Suprapubic skin (tissue), 4 donors: ENCODE data around the gene RDH14.

Experiments used
- EP300 ChIP-seq: sonication (generic); formaldehyde crosslinking; IDR thresholded peaks from one replicate; pipeline ENCODE4 v1.6.1; 2017; ENCODE audit warnings: antibody characterized with exemption
- POLR2A ChIP-seq, 2 donors: fragments of 450-650 bp; IDR thresholded peaks; one replicate each; pipeline ENCODE4 v1.6.1; 2017; ENCODE audit warnings: antibody characterized with exemption in 2 of 2, mild to moderate bottlenecking in 2 of 2, moderate library complexity in 2 of 2
- POLR2AphosphoS5 ChIP-seq, 3 donors: sonication (generic); formaldehyde crosslinking; IDR thresholded peaks; one replicate each; pipeline ENCODE4 v1.6.1; 2017; ENCODE audit warnings: antibody characterized with exemption in 3 of 3
- TF ChIP-seq, protein P1 (sequence below), 2 donors: fragments of 200-600 bp in 1 of 2; fragments of 450-650 bp in 1 of 2; sonication (generic) in 1 of 2; IDR thresholded peaks; one replicate each; pipeline ENCODE4 v1.5.1; 2016 to 2019; ENCODE audit warnings: antibody characterized with exemption in 2 of 2, mild to moderate bottlenecking in 1 of 2, moderate library complexity in 1 of 2

DNA sequence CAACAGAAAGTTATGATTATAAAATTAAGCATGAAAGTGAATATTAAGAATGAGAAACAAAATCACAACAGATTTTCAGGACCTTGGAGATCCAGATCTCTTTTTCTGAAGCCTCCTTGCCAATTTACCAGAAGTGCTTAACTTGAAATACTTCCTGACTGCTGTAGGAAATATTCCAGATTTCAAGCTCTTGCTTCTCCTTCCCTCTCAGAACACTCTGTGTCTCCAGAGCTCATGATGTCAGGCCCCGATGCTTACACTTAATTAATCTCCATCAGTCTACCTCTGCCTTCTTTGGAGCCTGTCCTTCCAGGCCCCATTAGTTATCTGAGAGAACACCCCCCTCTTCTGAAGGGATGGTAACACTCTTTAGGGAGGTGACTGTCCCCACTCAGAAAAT, 49.6 kb upstream of the RDH14 start:
- TF ChIP-seq EP300: no peak
- no peak for TF ChIP-seq POLR2AphosphoS5 (IDR thresholded peaks at IDR 0.05)
- TF ChIP-seq POLR2A (IDR thresholded peaks at IDR 0.05): no peak
- TF ChIP-seq, protein P1, sequence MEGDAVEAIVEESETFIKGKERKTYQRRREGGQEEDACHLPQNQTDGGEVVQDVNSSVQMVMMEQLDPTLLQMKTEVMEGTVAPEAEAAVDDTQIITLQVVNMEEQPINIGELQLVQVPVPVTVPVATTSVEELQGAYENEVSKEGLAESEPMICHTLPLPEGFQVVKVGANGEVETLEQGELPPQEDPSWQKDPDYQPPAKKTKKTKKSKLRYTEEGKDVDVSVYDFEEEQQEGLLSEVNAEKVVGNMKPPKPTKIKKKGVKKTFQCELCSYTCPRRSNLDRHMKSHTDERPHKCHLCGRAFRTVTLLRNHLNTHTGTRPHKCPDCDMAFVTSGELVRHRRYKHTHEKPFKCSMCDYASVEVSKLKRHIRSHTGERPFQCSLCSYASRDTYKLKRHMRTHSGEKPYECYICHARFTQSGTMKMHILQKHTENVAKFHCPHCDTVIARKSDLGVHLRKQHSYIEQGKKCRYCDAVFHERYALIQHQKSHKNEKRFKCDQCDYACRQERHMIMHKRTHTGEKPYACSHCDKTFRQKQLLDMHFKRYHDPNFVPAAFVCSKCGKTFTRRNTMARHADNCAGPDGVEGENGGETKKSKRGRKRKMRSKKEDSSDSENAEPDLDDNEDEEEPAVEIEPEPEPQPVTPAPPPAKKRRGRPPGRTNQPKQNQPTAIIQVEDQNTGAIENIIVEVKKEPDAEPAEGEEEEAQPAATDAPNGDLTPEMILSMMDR (IDR thresholded peaks at IDR 0.05): no peak
